GM12891 (cell line): ENCODE results near the gene KIAA1549.

Experiments
- PAX5 ChIP-seq: IDR thresholded peaks from 2 replicates; pipeline ENCODE4 v1.6.1; 2011; ENCODE audit warnings: low read length, moderate library complexity, mild to moderate bottlenecking; ENCODE audit not compliant: insufficient read depth, severe bottlenecking
- POLR2A ChIP-seq: IDR thresholded peaks from 2 replicates; pipeline ENCODE4 v1.6.1; 2011; ENCODE audit warnings: low read depth, low read length, control low read depth
- POLR2AphosphoS5 ChIP-seq: IDR thresholded peaks from 2 replicates; pipeline ENCODE4 v1.6.1; 2011; ENCODE audit warnings: low read depth, low read length, control low read depth
- POU2F2 ChIP-seq: IDR thresholded peaks from 2 replicates; pipeline ENCODE4 v1.6.1; 2011; ENCODE audit warnings: low read depth, mild to moderate bottlenecking, control low read depth, low read length, moderate library complexity
- SPI1 ChIP-seq: IDR thresholded peaks from 2 replicates; pipeline ENCODE4 v1.6.1; 2011; ENCODE audit warnings: low read depth, low read length, control low read depth
- TAF1 ChIP-seq: IDR thresholded peaks from 2 replicates; pipeline ENCODE4 v1.6.1; 2011; ENCODE audit warnings: low read depth, low read length, control low read depth

- no peak for TF ChIP-seq POLR2A
- no peak for TF ChIP-seq POLR2AphosphoS5
- no peak for TF ChIP-seq TAF1
- no peak for TF ChIP-seq POU2F2
- no peak for TF ChIP-seq SPI1
- no peak for TF ChIP-seq PAX5
Observed at GRCh38 chr7:138809346-138809745, 171.8 kb downstream of the KIAA1549 start.
